Esophagus muscularis mucosa (tissue), 4 donors: ENCODE measurements around the gene MEFV. TPM values are rescaled to one million over a fixed set of nuclear protein-coding genes. Genes with fewer than 3 reads are reported as not detected.

ENCODE experiments used
- DNase-seq: peaks from one replicate; pipeline ENCODE4 v3.0.0-alpha.2; 2017; ENCODE audit errors: extremely low spot score
- H3K27ac ChIP-seq, 4 donors: fragments of 200-600 bp; sonication (generic); replicated peaks in 1 of 4; 1 replicate in 3 of 4; 2 replicates in 1 of 4; pipeline ENCODE4 v1.5.1; 2016 to 2019; ENCODE audit warnings: mild to moderate bottlenecking in 1 of 4
- H3K27me3 ChIP-seq, 4 donors: fragments of 200-600 bp; sonication (generic); one replicate each; pipeline versions ENCODE4 v1.5.1 to v1.6.0; 2016 to 2019
- H3K36me3 ChIP-seq, 4 donors: fragments of 200-600 bp; sonication (generic); one replicate each; pipeline ENCODE4 v1.5.1; 2016 to 2019
- H3K4me1 ChIP-seq, 4 donors: fragments of 200-600 bp; sonication (generic); one replicate each; pipeline ENCODE4 v1.5.1; 2016 to 2019
- H3K4me3 ChIP-seq, 4 donors: fragments of 200-600 bp; sonication (generic); 1 replicate in 2 of 4; 2 replicates in 2 of 4; pipeline ENCODE4 v1.5.1; 2016 to 2019; ENCODE audit warnings: mild to moderate bottlenecking in 4 of 4, moderate library complexity in 1 of 4
- H3K9me3 ChIP-seq, 4 donors: fragments of 200-600 bp; sonication (generic); 1 replicate in 3 of 4; 2 replicates in 1 of 4; pipeline ENCODE4 v1.5.1; 2016 to 2019
- EP300 ChIP-seq: sonication (generic); formaldehyde crosslinking; IDR thresholded peaks from one replicate; pipeline ENCODE4 v1.6.1; 2017; ENCODE audit warnings: antibody characterized with exemption
- POLR2A ChIP-seq: fragments of 450-650 bp; IDR thresholded peaks from one replicate; pipeline ENCODE4 v1.6.1; 2017; ENCODE audit warnings: antibody characterized with exemption, moderate library complexity, mild to moderate bottlenecking, low read depth
- POLR2AphosphoS5 ChIP-seq, 2 donors: sonication (generic); formaldehyde crosslinking; IDR thresholded peaks; one replicate each; pipeline ENCODE4 v1.6.1; 2017; ENCODE audit warnings: antibody characterized with exemption in 2 of 2
- WGBS: methylation state at CpG from one replicate; pipeline ENCODE4 v1.1.5; 2018; 5-methylcytosine and 5-hydroxymethylcytosine counted together
- intact Hi-C: fragments of 100-400 bp; cut with DNase I; formaldehyde crosslinking; loops from one replicate; pipeline ENCODE4 v1.15.1; 2023
- total RNA-seq, 4 donors: library from RNA; depleted of rRNA; stranded (reverse); fragments of >200 nt; gene quantifications; one replicate each; pipeline versions ENCODE4 v1.1.0 to v1.2.1, GENCODE V29; 2016
- TF ChIP-seq, protein P1 (sequence below), 3 experiments: fragments of 200-600 bp in 2 of 3; fragments of 450-650 bp in 1 of 3; sonication (generic) in 2 of 3; IDR thresholded peaks; one replicate each; pipeline ENCODE4 v1.5.1; 2017 to 2019; ENCODE audit warnings: antibody characterized with exemption in 3 of 3, mild to moderate bottlenecking in 2 of 3, moderate library complexity in 1 of 3

The MEFV gene
- total RNA-seq, 4 donors from 2014 or later, result 1.2 to 4.0 (median 1.5) TPM

DNA sequence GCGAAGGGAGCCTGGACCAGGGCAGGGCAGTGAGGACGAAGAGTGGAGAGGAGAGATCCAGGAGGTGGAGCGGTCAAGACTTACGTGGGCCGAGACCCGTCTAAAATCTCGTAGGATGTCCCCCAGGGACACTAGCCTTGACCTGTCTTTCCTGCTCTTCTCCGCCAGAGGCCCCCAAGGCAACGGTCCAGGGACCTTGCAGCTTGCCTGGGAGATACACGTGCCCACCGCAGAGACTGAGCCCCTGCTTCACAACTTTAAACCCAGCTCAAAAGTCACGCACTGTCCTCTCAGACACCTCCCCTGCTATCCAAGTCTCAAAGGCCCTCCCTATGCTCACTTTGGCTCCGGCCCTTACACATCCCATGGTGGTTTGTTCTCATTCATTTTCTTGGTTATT lies 39.4 kb upstream of the MEFV start:
- Histone ChIP-seq H3K27ac (no peak overlapping the region), H3K9me3 (peaks cover 6 to 98% (median 91%) of the 10 kb centered on the region in 4 donors)
- 70% methylated on average over 13 of the region's 13 CpGs for WGBS

DNA sequence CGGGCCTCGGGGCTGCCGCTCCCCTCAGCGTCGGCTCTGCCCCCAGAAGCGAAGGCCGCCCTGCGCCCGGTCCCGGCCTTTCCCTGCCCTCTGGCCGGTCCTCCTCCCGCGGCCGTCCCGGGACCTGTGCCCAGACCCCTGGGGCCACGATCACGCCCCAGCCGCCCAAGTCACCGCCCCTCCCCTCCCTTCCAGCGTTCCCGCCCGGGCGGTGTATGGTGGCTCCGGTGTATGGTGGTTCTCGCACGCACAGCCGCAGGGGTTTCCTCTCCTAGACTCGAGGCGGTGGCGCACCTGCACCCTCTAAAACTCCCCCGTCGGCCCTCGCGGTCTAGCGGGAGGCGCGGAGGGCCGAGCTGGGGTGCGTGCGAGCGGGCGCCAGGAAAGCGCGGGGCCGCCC lies 38.8 kb upstream of the MEFV start:
- WGBS, result 24% methylated on average over 33 of the region's 45 CpGs
- peaks cover 11 to 98% (median 91%) of the 10 kb centered on the region in 4 donors for H3K9me3 ChIP-seq
- TF ChIP-seq EP300 (no peak), POLR2A (no peak), POLR2AphosphoS5 (IDR thresholded peaks at IDR 0.05) (no peak)
- TF ChIP-seq, protein P1, sequence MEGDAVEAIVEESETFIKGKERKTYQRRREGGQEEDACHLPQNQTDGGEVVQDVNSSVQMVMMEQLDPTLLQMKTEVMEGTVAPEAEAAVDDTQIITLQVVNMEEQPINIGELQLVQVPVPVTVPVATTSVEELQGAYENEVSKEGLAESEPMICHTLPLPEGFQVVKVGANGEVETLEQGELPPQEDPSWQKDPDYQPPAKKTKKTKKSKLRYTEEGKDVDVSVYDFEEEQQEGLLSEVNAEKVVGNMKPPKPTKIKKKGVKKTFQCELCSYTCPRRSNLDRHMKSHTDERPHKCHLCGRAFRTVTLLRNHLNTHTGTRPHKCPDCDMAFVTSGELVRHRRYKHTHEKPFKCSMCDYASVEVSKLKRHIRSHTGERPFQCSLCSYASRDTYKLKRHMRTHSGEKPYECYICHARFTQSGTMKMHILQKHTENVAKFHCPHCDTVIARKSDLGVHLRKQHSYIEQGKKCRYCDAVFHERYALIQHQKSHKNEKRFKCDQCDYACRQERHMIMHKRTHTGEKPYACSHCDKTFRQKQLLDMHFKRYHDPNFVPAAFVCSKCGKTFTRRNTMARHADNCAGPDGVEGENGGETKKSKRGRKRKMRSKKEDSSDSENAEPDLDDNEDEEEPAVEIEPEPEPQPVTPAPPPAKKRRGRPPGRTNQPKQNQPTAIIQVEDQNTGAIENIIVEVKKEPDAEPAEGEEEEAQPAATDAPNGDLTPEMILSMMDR (IDR thresholded peaks at IDR 0.05), result no peak

More for the DNA sequence above, 39.4 kb upstream of the MEFV start:
- Histone ChIP-seq H3K4me3 (no peak overlapping the region), H3K4me1 (no peaks in the 10 kb centered on the region), H3K27me3 (no peaks in the 10 kb centered on the region), H3K36me3 (peaks cover 29 to 55% (median 39%) of the 10 kb centered on the region in 4 donors)
- DNase-seq, result no peak
- TF ChIP-seq, protein P1 (IDR thresholded peaks at IDR 0.05), result no peak
- TF ChIP-seq POLR2AphosphoS5 (IDR thresholded peaks at IDR 0.05) (no peak), EP300 (no peak), POLR2A (no peak)
- intact Hi-C loops, result no loop called here

DNA sequence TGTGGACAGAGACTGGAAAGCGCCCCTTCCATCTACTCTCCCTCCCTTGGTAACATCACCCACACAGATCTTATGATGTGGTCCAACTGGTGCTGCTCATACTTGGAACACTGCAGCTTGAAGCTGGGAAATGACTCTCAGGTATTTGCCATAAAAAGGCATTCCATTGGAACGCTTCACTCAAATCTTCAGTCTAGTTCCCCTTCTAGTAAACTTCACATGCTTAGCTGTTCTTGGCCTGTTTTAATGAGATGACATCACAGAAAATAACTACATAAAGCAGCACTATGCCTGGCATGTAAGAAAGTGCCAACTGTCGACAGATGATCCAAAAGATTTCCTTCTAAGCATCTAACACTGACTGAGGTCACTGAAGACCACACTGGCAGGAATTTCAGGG lies 36.2 kb upstream of the MEFV start:
- intact Hi-C loops, result no loop called here
- no peaks in the 10 kb centered on the region for H3K4me1 ChIP-seq
- peaks cover 54 to 71% (median 60%) of the 10 kb centered on the region in 4 donors for H3K36me3 ChIP-seq
- H3K9me3 ChIP-seq, result peaks cover 25 to 98% (median 94%) of the 10 kb centered on the region in 4 donors
- H3K4me3 ChIP-seq, result no peak overlapping the region
- TF ChIP-seq EP300 (no peak), POLR2AphosphoS5 (IDR thresholded peaks at IDR 0.05) (no peak), POLR2A (no peak)
- TF ChIP-seq, protein P1 (IDR thresholded peaks at IDR 0.05), result no peak
- H3K27me3 ChIP-seq, result no peaks in the 10 kb centered on the region
- no peak for DNase-seq
- H3K27ac ChIP-seq, result no peak overlapping the region
- WGBS, result 88% methylated on average over 3 of the region's 3 CpGs

More for the DNA sequence above, 38.8 kb upstream of the MEFV start:
- no peaks in the 10 kb centered on the region for H3K4me1 ChIP-seq
- intact Hi-C loops, result no loop called here
- peaks cover 29 to 55% (median 40%) of the 10 kb centered on the region in 4 donors for H3K36me3 ChIP-seq
- no peak for DNase-seq
- no peaks in the 10 kb centered on the region for H3K27me3 ChIP-seq
- H3K4me3 ChIP-seq, result no peak overlapping the region
- no peak overlapping the region for H3K27ac ChIP-seq

DNA sequence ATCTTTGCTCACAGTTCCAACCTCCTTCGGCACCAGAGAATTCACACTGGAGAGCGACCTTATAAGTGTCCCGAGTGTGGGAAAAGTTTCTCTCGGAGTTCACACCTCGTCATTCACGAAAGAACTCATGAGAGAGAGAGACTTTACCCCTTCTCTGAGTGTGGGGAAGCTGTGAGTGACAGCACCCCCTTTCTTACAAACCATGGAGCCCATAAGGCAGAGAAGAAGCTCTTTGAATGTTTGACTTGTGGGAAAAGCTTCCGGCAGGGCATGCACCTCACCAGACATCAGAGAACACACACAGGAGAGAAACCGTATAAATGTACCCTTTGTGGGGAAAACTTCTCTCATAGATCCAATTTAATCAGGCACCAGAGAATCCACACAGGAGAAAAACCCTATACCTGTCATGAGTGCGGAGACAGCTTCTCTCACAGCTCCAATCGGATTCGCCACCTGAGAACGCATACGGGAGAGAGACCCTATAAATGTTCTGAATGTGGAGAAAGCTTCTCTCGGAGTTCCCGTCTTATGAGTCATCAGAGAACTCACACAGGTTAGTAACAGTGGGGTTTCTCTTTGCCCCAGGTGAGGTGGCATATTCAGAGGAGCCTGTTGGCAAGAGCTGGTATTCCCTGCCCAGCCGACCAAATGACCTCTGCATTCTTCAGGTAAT lies 33.7 kb upstream of the MEFV start:
- intact Hi-C loops, result no loop called here
- Histone ChIP-seq H3K36me3 (peaks cover 73 to 91% (median 81%) of the 10 kb centered on the region in 4 donors), H3K9me3 (peaks cover 25 to 96% (median 90%) of the 10 kb centered on the region in 4 donors), H3K4me1 (peaks cover 3 to 14% (median 10%) of the 10 kb centered on the region in 4 donors), H3K4me3 (no peak overlapping the region), H3K27me3 (no peaks in the 10 kb centered on the region), H3K27ac (no peak overlapping the region)
- over 99% methylated on average over 16 of the region's 16 CpGs for WGBS
- TF ChIP-seq POLR2AphosphoS5 (IDR thresholded peaks at IDR 0.05) (no peak), POLR2A (no peak), EP300 (no peak)
- TF ChIP-seq, protein P1 (IDR thresholded peaks at IDR 0.05), result no peak
- DNase-seq, result no peak
